Vagina (tissue), 2 donors: Measurements from ENCODE around the gene SUPT6H. TPM values are rescaled to one million over a fixed set of nuclear protein-coding genes. Genes with fewer than 3 reads are reported as not detected.

Experiments used
- DNase-seq, 2 donors: peaks; one replicate each; pipeline ENCODE4 v3.0.0-alpha.2; 2017; ENCODE audit errors: extremely low spot score in 2 of 2
- H3K27ac ChIP-seq: fragments of 200-600 bp; sonication (generic); one replicate; pipeline ENCODE4 v1.5.1; 2019
- H3K27me3 ChIP-seq: fragments of 200-600 bp; sonication (generic); one replicate; pipeline ENCODE4 v1.5.1; 2019
- H3K36me3 ChIP-seq, 2 donors: fragments of 200-600 bp; sonication (generic); one replicate each; pipeline ENCODE4 v1.5.1; 2017 to 2019
- H3K4me1 ChIP-seq: fragments of 200-600 bp; sonication (generic); one replicate; pipeline ENCODE4 v1.5.1; 2019
- H3K4me3 ChIP-seq, 2 donors: fragments of 200-600 bp; sonication (generic); 1 replicate in 1 of 2; 2 replicates in 1 of 2; pipeline ENCODE4 v1.5.1; 2016 to 2019
- H3K9me3 ChIP-seq: fragments of 200-600 bp; sonication (generic); one replicate; pipeline ENCODE4 v1.5.1; 2019
- CTCF ChIP-seq, 3 experiments: fragments of 450-650 bp in 2 of 3; fragments of 200-600 bp in 1 of 3; sonication (generic) in 1 of 3; IDR thresholded peaks; one replicate each; pipeline ENCODE4 v1.5.1; 2017 to 2019; ENCODE audit warnings: antibody characterized with exemption in 3 of 3, mild to moderate bottlenecking in 2 of 3, moderate library complexity in 2 of 3
- POLR2A ChIP-seq, 2 donors: fragments of 450-650 bp; IDR thresholded peaks; one replicate each; pipeline ENCODE4 v1.6.1; 2017; ENCODE audit warnings: antibody characterized with exemption in 2 of 2, mild to moderate bottlenecking in 2 of 2, moderate library complexity in 2 of 2
- POLR2AphosphoS5 ChIP-seq, 2 donors: sonication (generic); formaldehyde crosslinking; IDR thresholded peaks; one replicate each; pipeline ENCODE4 v1.9.0; 2017; ENCODE audit warnings: antibody characterized with exemption in 2 of 2, mild to moderate bottlenecking in 2 of 2, low read depth in 1 of 2; ENCODE audit not compliant: insufficient read depth in 1 of 2
- intact Hi-C: fragments of 100-400 bp; cut with DNase I; formaldehyde crosslinking; loops from one replicate; pipeline ENCODE4 v1.15.1; 2023
- total RNA-seq: library from RNA; depleted of rRNA; stranded (reverse); fragments of >200 nt; gene quantifications from one replicate; pipeline ENCODE4 v1.2.3, GENCODE V29; 2016

SUPT6H gene
- total RNA-seq, 1 donor from 2014 or later = 89.6 TPM

GRCh38 chr17:28623696-28624095, 38.3 kb upstream of the SUPT6H start:
- H3K4me3 ChIP-seq = no peak overlapping the region
- TF ChIP-seq POLR2A (IDR thresholded peaks at IDR 0.05) (no peak), POLR2AphosphoS5 (IDR thresholded peaks at IDR 0.05; ENCODE audit: insufficient read depth in 1 of 2, low read depth in 1 of 2) (no peak), CTCF (IDR thresholded peaks at IDR 0.05) (no peak)
- no peak overlapping the region for H3K27ac ChIP-seq
- no peak for DNase-seq
- H3K4me1 ChIP-seq = no peaks in the 10 kb centered on the region
- intact Hi-C loops = no loop called here
- peaks cover 0 to 77% of the 10 kb centered on the region in 2 donors for H3K36me3 ChIP-seq
- H3K9me3 ChIP-seq = no peaks in the 10 kb centered on the region
- H3K27me3 ChIP-seq = no peaks in the 10 kb centered on the region

- intact Hi-C loops = no loop called here
- Histone ChIP-seq H3K4me1 (no peaks in the 10 kb centered on the region), H3K36me3 (peaks cover 0 to 74% of the 10 kb centered on the region in 2 donors), H3K27me3 (no peaks in the 10 kb centered on the region), H3K4me3 (no peak overlapping the region), H3K27ac (no peak overlapping the region), H3K9me3 (no peaks in the 10 kb centered on the region)
- TF ChIP-seq POLR2AphosphoS5 (IDR thresholded peaks at IDR 0.05; ENCODE audit: insufficient read depth in 1 of 2, low read depth in 1 of 2) (no peak), CTCF (IDR thresholded peaks at IDR 0.05) (no peak), POLR2A (IDR thresholded peaks at IDR 0.05) (no peak)
- DNase-seq = no peak
These were observed 37.9 kb upstream of the SUPT6H start for GRCh38 chr17:28624148-28624547.

GRCh38 chr17:28626818-28627217, 35.2 kb upstream of the SUPT6H start:
- Histone ChIP-seq H3K9me3 (no peaks in the 10 kb centered on the region), H3K27me3 (no peaks in the 10 kb centered on the region), H3K4me3 (no peak overlapping the region), H3K27ac (no peak overlapping the region), H3K36me3 (peaks cover 0 to 74% of the 10 kb centered on the region in 2 donors), H3K4me1 (no peaks in the 10 kb centered on the region)
- DNase-seq = no peak
- intact Hi-C loops = no loop called here
- no peak for TF ChIP-seq POLR2A (IDR thresholded peaks at IDR 0.05)
- no peak for TF ChIP-seq POLR2AphosphoS5 (IDR thresholded peaks at IDR 0.05; ENCODE audit: insufficient read depth in 1 of 2, low read depth in 1 of 2)
- no peak for TF ChIP-seq CTCF (IDR thresholded peaks at IDR 0.05)

- Histone ChIP-seq H3K36me3 (peaks cover 0 to 93% of the 10 kb centered on the region in 2 donors), H3K27ac (no peak overlapping the region), H3K4me3 (no peak overlapping the region), H3K9me3 (no peaks in the 10 kb centered on the region), H3K27me3 (no peaks in the 10 kb centered on the region), H3K4me1 (no peaks in the 10 kb centered on the region)
- TF ChIP-seq CTCF (IDR thresholded peaks at IDR 0.05) (no peak), POLR2A (IDR thresholded peaks at IDR 0.05) (no peak), POLR2AphosphoS5 (IDR thresholded peaks at IDR 0.05; ENCODE audit: insufficient read depth in 1 of 2, low read depth in 1 of 2) (no peak)
- intact Hi-C loops = no loop called here
- DNase-seq = no peak
These were observed 27.7 kb upstream of the SUPT6H start for GRCh38 chr17:28634206-28634865.

- DNase-seq = no peak
- H3K36me3 ChIP-seq = peaks cover 5 to 93% of the 10 kb centered on the region in 2 donors
These were observed 26.5 kb upstream of the SUPT6H start for GRCh38 chr17:28635506-28635905.

More at GRCh38 chr17:28635506-28635905, 26.5 kb upstream of the SUPT6H start:
- H3K9me3 ChIP-seq = no peaks in the 10 kb centered on the region
- TF ChIP-seq POLR2A (IDR thresholded peaks at IDR 0.05) (no peak), POLR2AphosphoS5 (IDR thresholded peaks at IDR 0.05; ENCODE audit: insufficient read depth in 1 of 2, low read depth in 1 of 2) (no peak), CTCF (IDR thresholded peaks at IDR 0.05) (no peak)
- H3K27me3 ChIP-seq = no peaks in the 10 kb centered on the region
- intact Hi-C loops = no loop called here
- H3K4me1 ChIP-seq = no peaks in the 10 kb centered on the region
- H3K27ac ChIP-seq = no peak overlapping the region
- no peak overlapping the region for H3K4me3 ChIP-seq
